ENCODE results near the gene AKAP7.

AKAP7 gene

GRCh38 chr6:131139599-131139998, 4.3 kb downstream of the AKAP7 start:
- H3K36me3 ChIP-seq, result no peaks in the 10 kb centered on the region
- H3K27me3 ChIP-seq, result peaks cover 21% of the 10 kb centered on the region
- no peaks in the 10 kb centered on the region for H3K9me3 ChIP-seq
- H3K4me3 ChIP-seq (ENCODE audit: low read depth, low read length), result no peak overlapping the region
- DNase-seq, result no peak
- TF ChIP-seq CTCF (IDR thresholded peaks at IDR 0.05; ENCODE audit: low read depth, low read length), result no peak
- no peaks in the 10 kb centered on the region for H3K4me1 ChIP-seq

DNA sequence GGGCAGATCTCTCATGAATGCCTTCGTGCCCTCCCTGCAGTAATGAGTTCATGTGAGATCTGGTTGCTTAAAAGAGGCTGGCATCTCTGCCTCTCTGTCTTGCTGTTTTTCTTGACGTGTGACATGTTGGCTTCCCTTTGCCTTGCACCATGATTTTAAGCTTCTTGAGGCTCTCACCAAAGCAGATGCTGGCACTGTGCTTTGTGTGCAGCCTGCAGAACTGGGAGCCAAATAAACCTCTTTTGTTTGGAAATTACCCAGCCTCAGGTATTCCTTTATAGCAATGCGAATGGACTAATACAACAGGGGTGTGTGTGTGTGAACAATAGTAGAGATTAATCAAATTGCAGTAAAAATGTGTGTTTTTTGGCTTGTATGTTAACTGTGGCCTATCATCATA, 8.1 kb downstream of the AKAP7 start:
- no peaks in the 10 kb centered on the region for H3K27me3 ChIP-seq

DNA sequence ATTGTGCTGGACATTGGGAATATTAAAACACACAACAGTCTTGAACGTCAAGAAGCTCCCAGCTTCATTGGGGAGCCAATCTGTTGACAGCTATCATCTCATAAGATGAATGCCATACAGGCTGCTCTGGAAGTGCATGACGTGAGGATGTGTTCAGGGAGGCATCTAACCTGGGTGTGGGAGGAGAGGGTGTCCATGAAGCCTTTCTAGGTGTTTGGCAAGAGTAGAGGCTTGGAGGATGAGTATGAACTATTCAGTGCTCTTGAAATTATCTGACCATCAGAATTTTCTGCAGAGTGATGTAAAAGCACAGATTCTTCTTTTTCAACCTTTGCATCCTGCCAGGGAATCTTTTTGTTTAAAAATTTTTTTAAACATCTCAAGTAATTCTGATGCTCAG, 11.6 kb downstream of the AKAP7 start:
- TF ChIP-seq CTCF (IDR thresholded peaks at IDR 0.05; ENCODE audit: low read depth, low read length), result no peak
- Histone ChIP-seq H3K9me3 (no peaks in the 10 kb centered on the region), H3K27me3 (no peaks in the 10 kb centered on the region), H3K4me1 (no peaks in the 10 kb centered on the region), H3K36me3 (no peaks in the 10 kb centered on the region), H3K4me3 (ENCODE audit: low read depth, low read length) (no peak overlapping the region)
- no peak for DNase-seq

More for the DNA sequence above, 8.1 kb downstream of the AKAP7 start:
- no peak overlapping the region for H3K4me3 ChIP-seq (ENCODE audit: low read depth, low read length)
- H3K36me3 ChIP-seq, result no peaks in the 10 kb centered on the region
- no peak for DNase-seq
- H3K9me3 ChIP-seq, result no peaks in the 10 kb centered on the region
- TF ChIP-seq CTCF (IDR thresholded peaks at IDR 0.05; ENCODE audit: low read depth, low read length), result no peak
- no peaks in the 10 kb centered on the region for H3K4me1 ChIP-seq

DNA sequence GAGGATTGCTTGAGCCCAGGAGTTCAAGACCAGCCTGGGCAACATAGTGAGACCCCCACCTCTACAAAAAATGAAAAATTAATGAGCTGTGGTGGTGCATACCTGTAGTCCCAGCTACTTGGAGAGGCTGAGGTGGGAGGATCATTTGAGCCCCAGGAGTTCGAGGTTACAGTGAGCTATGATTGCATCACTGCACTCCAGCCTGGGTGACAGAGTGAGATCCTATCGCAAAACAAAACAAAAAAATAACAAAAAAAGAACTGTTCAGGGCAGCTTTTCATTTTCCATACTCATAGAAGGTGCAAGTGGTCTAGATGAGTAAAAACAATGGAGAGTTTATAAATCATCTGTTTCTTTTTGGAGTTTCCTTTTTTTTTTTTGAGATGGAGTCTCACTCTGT, 21.1 kb downstream of the AKAP7 start:
- Histone ChIP-seq H3K9me3 (no peaks in the 10 kb centered on the region), H3K4me3 (ENCODE audit: low read depth, low read length) (no peak overlapping the region), H3K27me3 (no peaks in the 10 kb centered on the region), H3K36me3 (no peaks in the 10 kb centered on the region), H3K4me1 (no peaks in the 10 kb centered on the region)
- TF ChIP-seq CTCF (IDR thresholded peaks at IDR 0.05; ENCODE audit: low read depth, low read length), result no peak
- DNase-seq, result no peak

- DNase-seq, result no peak
- no peak overlapping the region for H3K4me3 ChIP-seq (ENCODE audit: low read depth, low read length)
- TF ChIP-seq CTCF (IDR thresholded peaks at IDR 0.05; ENCODE audit: low read depth, low read length), result no peak
Observed at GRCh38 chr6:131159578-131159977, 24.3 kb downstream of the AKAP7 start.

GRCh38 chr6:131160254-131160758, 25.0 kb downstream of the AKAP7 start:
- no peak for DNase-seq
- no peak for TF ChIP-seq CTCF (IDR thresholded peaks at IDR 0.05; ENCODE audit: low read depth, low read length)
- H3K9me3 ChIP-seq, result no peaks in the 10 kb centered on the region
- H3K36me3 ChIP-seq, result no peaks in the 10 kb centered on the region
- H3K4me3 ChIP-seq (ENCODE audit: low read depth, low read length), result no peak overlapping the region
- no peaks in the 10 kb centered on the region for H3K4me1 ChIP-seq
- no peaks in the 10 kb centered on the region for H3K27me3 ChIP-seq

More at GRCh38 chr6:131159578-131159977, 24.3 kb downstream of the AKAP7 start:
- no peaks in the 10 kb centered on the region for H3K4me1 ChIP-seq
- no peaks in the 10 kb centered on the region for H3K27me3 ChIP-seq
- no peaks in the 10 kb centered on the region for H3K36me3 ChIP-seq
- no peaks in the 10 kb centered on the region for H3K9me3 ChIP-seq

Data from BE2C (cell line).